Panc1 (cell line): ENCODE results near the gene SLC9A9.

Source experiments
- POLR2AphosphoS5 ChIP-seq: IDR thresholded peaks from 2 replicates; pipeline ENCODE4 v1.6.1; 2012; ENCODE audit warnings: mild to moderate bottlenecking, low read depth, low read length, moderate library complexity
- TF ChIP-seq, protein P1 (sequence below): fragments of 450-650 bp; IDR thresholded peaks from 2 replicates; pipeline ENCODE4 v1.5.1; 2017; ENCODE audit warnings: mild to moderate bottlenecking
- TF ChIP-seq, protein P2 (sequence below), 2 experiments: IDR thresholded peaks; 2 replicates each; pipeline ENCODE4 v1.6.1; 2011 to 2012; ENCODE audit warnings: low read depth in 2 of 2, control low read depth in 1 of 2, low read length in 1 of 2, mild to moderate bottlenecking in 1 of 2, moderate library complexity in 1 of 2; ENCODE audit not compliant: insufficient read depth in 1 of 2

DNA sequence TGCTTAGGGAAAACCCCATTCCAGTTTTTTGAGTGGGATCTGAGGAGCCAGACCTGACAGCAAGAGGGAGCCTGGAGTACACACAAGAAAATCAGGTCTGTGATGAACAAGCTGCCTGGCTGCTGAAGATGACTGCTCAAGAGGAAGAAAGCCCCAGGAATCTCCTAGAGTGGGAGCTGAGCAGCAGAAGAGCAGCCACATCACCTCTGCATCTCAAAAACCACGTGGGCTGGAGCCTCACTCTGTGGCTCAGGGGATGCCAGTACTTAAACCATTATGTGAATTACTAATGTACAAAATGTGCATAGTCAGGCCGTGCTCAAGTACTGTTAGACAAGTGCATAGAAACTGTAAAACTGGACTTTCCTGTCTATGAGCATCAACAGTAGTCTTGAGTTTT, 52.4 kb downstream of the SLC9A9 start:
- TF ChIP-seq, protein P1, sequence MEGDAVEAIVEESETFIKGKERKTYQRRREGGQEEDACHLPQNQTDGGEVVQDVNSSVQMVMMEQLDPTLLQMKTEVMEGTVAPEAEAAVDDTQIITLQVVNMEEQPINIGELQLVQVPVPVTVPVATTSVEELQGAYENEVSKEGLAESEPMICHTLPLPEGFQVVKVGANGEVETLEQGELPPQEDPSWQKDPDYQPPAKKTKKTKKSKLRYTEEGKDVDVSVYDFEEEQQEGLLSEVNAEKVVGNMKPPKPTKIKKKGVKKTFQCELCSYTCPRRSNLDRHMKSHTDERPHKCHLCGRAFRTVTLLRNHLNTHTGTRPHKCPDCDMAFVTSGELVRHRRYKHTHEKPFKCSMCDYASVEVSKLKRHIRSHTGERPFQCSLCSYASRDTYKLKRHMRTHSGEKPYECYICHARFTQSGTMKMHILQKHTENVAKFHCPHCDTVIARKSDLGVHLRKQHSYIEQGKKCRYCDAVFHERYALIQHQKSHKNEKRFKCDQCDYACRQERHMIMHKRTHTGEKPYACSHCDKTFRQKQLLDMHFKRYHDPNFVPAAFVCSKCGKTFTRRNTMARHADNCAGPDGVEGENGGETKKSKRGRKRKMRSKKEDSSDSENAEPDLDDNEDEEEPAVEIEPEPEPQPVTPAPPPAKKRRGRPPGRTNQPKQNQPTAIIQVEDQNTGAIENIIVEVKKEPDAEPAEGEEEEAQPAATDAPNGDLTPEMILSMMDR = no peak
- TF ChIP-seq POLR2AphosphoS5 = no peak
- TF ChIP-seq, protein P2, sequence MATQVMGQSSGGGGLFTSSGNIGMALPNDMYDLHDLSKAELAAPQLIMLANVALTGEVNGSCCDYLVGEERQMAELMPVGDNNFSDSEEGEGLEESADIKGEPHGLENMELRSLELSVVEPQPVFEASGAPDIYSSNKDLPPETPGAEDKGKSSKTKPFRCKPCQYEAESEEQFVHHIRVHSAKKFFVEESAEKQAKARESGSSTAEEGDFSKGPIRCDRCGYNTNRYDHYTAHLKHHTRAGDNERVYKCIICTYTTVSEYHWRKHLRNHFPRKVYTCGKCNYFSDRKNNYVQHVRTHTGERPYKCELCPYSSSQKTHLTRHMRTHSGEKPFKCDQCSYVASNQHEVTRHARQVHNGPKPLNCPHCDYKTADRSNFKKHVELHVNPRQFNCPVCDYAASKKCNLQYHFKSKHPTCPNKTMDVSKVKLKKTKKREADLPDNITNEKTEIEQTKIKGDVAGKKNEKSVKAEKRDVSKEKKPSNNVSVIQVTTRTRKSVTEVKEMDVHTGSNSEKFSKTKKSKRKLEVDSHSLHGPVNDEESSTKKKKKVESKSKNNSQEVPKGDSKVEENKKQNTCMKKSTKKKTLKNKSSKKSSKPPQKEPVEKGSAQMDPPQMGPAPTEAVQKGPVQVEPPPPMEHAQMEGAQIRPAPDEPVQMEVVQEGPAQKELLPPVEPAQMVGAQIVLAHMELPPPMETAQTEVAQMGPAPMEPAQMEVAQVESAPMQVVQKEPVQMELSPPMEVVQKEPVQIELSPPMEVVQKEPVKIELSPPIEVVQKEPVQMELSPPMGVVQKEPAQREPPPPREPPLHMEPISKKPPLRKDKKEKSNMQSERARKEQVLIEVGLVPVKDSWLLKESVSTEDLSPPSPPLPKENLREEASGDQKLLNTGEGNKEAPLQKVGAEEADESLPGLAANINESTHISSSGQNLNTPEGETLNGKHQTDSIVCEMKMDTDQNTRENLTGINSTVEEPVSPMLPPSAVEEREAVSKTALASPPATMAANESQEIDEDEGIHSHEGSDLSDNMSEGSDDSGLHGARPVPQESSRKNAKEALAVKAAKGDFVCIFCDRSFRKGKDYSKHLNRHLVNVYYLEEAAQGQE (IDR thresholded peaks at IDR 0.05; ENCODE audit: insufficient read depth in 1 of 2, low read depth in 2 of 2, low read length in 1 of 2) = no peak
